ENCODE results near the gene PLOD1. TPM values are rescaled to one million over a fixed set of nuclear protein-coding genes. Genes with fewer than 3 reads are reported as not detected.
A peak's percentile ranks its signal among the peaks of the same experiment; 100 is the strongest.

The PLOD1 gene
- total RNA-seq, 1 donor from 2014 or later, result 203 TPM

DNA sequence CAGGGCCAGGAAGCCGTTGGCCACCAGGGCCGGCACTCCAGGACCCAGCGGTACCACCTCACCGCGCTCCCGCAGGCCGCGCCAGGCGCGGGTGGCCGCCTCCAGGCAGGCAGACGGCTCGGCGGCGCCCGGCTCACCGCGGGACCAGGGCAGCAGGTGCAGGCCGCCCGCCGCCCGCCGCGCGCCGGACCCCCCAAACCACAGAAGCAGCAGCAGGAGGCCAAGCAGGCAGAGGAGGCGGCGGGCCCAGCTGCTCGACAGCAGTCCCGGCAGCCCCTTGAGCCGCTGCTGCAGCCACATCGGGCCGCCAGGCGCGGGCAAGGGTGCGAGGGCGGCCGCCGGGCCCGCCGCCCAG lies 8.6 kb upstream of the PLOD1 start:
- peak in 1 of 2 experiments; percentile 50 for DNase-seq (ENCODE audit: low spot score in 2 of 2, unreplicated experiment in 2 of 2)
- no peaks in the 10 kb centered on the region for H3K27me3 Mint-ChIP-seq (ENCODE audit: low read depth)
- TF ChIP-seq CTCF (IDR thresholded peaks at IDR 0.05; ENCODE audit: unreplicated experiment), result no peak
- peak overlapping the region; percentile 26 for H3K4me3 Mint-ChIP-seq
- no peak overlapping the region for H3K27ac Mint-ChIP-seq
- H3K9me3 Mint-ChIP-seq, result no peaks in the 10 kb centered on the region
- H3K4me1 Mint-ChIP-seq, result peaks cover 35% of the 10 kb centered on the region
- peaks cover 11% of the 10 kb centered on the region for H3K36me3 Mint-ChIP-seq

- DNase-seq (ENCODE audit: low spot score in 2 of 2, unreplicated experiment in 2 of 2), result no peak
- H3K27me3 Mint-ChIP-seq (ENCODE audit: low read depth), result no peaks in the 10 kb centered on the region
- H3K27ac Mint-ChIP-seq, result peak overlapping the region; percentile 86
- peak overlapping the region; percentile 39 for H3K4me3 Mint-ChIP-seq
- TF ChIP-seq CTCF (IDR thresholded peaks at IDR 0.05; ENCODE audit: unreplicated experiment), result no peak
- H3K9me3 Mint-ChIP-seq, result no peaks in the 10 kb centered on the region
- peaks cover 41% of the 10 kb centered on the region for H3K4me1 Mint-ChIP-seq
- peaks cover 11% of the 10 kb centered on the region for H3K36me3 Mint-ChIP-seq
These were observed 6.5 kb upstream of the PLOD1 start for GRCh38 chr1:11927866-11928592.

DNA sequence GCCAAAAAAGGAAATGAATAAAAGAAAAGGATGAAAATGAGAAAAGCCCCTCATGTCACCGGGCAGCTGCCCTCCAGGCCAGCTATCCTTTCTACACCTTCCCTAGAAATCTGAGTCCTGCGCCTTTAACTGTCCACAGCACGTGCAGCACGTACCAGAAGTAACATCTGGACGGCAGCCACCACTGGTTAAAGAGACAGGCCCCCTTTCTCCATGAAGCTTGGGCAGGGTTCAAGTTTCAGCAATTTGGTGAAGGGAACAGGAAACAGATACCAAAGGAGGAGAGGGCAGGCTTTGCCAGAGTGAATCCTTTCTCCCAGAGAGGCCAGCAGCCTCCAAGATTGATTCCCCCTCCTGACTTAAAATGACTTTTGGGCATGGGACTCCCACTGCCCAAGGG lies 4.7 kb upstream of the PLOD1 start:
- Mint-ChIP-seq H3K27me3 (ENCODE audit: low read depth) (no peaks in the 10 kb centered on the region), H3K36me3 (no peaks in the 10 kb centered on the region), H3K4me3 (no peak overlapping the region), H3K27ac (peak overlapping the region; percentile 47), H3K9me3 (no peaks in the 10 kb centered on the region), H3K4me1 (peaks cover 28% of the 10 kb centered on the region)
- DNase-seq (ENCODE audit: low spot score in 2 of 2, unreplicated experiment in 2 of 2), result no peak
- TF ChIP-seq CTCF (IDR thresholded peaks at IDR 0.05; ENCODE audit: unreplicated experiment), result no peak

GRCh38 chr1:11930571-11931445 lies 3.7 kb upstream of the PLOD1 start:
- no peaks in the 10 kb centered on the region for H3K36me3 Mint-ChIP-seq
- peaks cover 24% of the 10 kb centered on the region for H3K4me1 Mint-ChIP-seq
- no peaks in the 10 kb centered on the region for H3K27me3 Mint-ChIP-seq (ENCODE audit: low read depth)
- TF ChIP-seq CTCF (IDR thresholded peaks at IDR 0.05; ENCODE audit: unreplicated experiment), result no peak
- H3K27ac Mint-ChIP-seq, result peak overlapping the region; percentile 78
- no peak overlapping the region for H3K4me3 Mint-ChIP-seq
- no peak for DNase-seq (ENCODE audit: low spot score in 2 of 2, unreplicated experiment in 2 of 2)
- no peaks in the 10 kb centered on the region for H3K9me3 Mint-ChIP-seq

GRCh38 chr1:11931845-11932244 lies 2.7 kb upstream of the PLOD1 start:
- H3K36me3 Mint-ChIP-seq, result no peaks in the 10 kb centered on the region
- TF ChIP-seq CTCF (IDR thresholded peaks at IDR 0.05; ENCODE audit: unreplicated experiment), result no peak
- no peak for DNase-seq (ENCODE audit: low spot score in 2 of 2, unreplicated experiment in 2 of 2)
- peaks cover 20% of the 10 kb centered on the region for H3K4me1 Mint-ChIP-seq
- no peak overlapping the region for H3K27ac Mint-ChIP-seq
- H3K27me3 Mint-ChIP-seq (ENCODE audit: low read depth), result no peaks in the 10 kb centered on the region
- H3K9me3 Mint-ChIP-seq, result no peaks in the 10 kb centered on the region
- no peak overlapping the region for H3K4me3 Mint-ChIP-seq
